Omental fat pad (tissue), 4 donors: ENCODE results near the gene TMEM81. TPM values are rescaled to one million over a fixed set of nuclear protein-coding genes. Genes with fewer than 3 reads are reported as not detected.

Source experiments
- ATAC-seq: fragments of 150-250 bp; one replicate; pipeline ENCODE4 v1.9.1; 2016; ENCODE audit warnings: mild to moderate bottlenecking, moderate library complexity; ENCODE audit not compliant: low FRiP score
- DNase-seq: peaks from one replicate; pipeline ENCODE4 v3.0.0-alpha.2; 2019; ENCODE audit warnings: low spot score
- CTCF ChIP-seq, 3 donors: fragments of 450-650 bp; IDR thresholded peaks; one replicate each; pipeline ENCODE4 v1.5.1; 2016 to 2017; ENCODE audit warnings: antibody characterized with exemption in 3 of 3, mild to moderate bottlenecking in 3 of 3, moderate library complexity in 2 of 3
- total RNA-seq, 4 donors: library from RNA; depleted of rRNA; stranded (reverse); fragments of >200 nt; gene quantifications; one replicate each; pipeline ENCODE4 v1.1.0, GENCODE V29; 2016

The TMEM81 gene
- total RNA-seq, 4 donors from 2014 or later: 1.6 to 3.2 (median 2.3) TPM

DNA sequence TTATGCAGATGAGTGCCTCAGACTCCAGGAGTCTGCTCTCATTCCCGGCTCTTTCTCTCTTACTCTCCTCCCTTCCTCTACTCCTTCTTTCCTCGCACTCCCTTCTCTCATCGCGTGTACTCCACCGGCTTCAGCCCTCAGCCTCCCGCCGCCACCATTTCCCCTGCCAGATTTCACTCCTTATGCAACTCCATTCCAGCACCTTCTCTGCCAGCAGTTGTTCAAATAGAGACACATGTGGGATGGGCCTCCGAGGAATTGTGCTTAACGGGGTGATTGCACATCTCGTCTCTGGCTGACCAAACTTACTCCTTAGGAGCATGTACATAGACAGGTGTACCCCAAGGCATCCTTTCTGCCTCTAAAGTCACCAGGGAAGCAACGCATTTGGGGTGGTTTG is 39.1 kb downstream of the TMEM81 start:
- DNase-seq (no peak), ATAC-seq (no peak)
- TF ChIP-seq CTCF (IDR thresholded peaks at IDR 0.05): no peak

DNA sequence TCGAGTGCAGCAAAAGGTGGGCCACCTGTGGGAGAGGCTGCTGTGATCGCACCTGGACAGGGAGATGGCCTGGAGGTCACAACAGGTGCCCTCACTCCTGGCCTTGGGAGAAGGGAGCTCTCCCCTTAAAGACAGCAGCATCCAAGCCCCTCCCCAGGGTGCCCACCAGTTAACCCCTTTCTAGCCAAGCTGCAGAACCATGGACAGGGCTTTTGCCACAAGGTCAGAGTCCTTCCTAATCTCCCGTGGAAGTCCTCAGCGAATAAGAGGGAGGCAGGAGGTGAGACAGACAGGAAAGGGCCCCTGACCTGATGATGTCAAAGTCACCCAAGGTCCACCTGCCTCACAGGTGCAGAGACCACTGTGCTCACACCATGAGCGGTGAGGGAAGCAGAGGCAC is 39.5 kb downstream of the TMEM81 start:
- DNase-seq: no peak
- TF ChIP-seq CTCF (IDR thresholded peaks at IDR 0.05): no peak
- no peak for ATAC-seq

DNA sequence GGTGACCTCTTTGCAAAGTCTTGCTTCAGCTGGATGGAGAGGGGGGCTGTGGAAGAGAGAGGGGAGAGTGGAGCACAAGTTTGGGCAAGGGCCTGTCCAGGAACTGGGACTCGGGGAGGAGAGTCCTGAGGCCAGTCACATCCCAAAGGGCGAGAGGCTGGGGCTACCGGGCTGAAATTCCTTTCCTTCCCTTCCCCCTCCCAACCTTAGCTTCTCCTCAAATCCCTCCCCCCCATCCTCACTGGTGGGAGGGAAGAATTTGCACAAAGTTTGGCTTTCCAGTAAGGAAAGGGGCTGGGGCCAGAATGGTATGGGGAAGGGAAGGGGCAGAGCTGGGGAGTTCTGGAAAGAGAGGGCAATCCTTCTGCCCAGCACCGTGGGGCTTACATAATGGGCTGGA is 40.4 kb downstream of the TMEM81 start:
- ATAC-seq (no peak), DNase-seq (no peak)
- no peak for TF ChIP-seq CTCF (IDR thresholded peaks at IDR 0.05)

DNA sequence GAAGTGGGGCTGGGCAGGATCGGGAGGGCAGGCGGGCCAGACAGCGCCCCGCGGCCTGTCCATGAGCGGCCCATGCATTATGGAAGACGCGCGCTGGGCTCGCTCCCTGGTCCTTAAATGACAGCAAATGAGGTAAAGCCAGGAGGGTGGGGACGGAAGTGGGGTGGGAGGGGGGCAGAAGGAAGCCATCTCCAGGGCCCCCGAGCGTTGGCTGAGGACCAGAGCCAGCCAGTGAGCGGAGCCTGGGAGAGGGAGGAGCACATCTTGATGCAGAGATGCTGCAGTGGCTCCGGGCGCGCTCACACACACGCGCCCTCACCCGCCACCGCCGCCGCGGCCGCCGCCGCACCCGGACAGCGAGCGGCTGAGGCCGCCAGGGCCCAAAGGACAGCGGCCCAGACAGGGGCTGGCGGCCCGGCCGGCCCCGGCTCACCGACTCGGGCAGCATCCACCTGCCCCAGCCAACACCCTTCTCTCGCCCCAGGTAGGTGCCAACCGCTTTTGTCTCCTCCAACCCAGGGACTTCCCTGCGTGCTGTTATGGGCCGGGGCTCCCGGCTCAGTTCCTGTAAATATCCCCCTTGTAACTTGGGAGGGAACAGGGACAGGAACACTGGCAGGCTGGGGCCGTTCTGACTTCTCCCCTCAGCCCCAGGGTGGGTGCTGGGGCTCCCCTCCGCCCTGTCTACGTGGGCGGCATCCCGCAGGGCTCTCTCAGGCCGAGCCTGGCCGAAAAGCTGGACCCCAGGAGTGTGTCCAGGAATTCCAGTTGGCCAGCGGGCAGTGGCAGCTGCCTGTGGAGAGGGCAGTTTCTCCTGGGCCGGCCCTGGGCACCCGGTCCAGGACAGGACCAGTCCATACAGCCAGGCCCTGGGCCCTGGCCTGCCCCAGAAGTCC is 41.1 kb downstream of the TMEM81 start, which contains the start of gene CNTN2:
CNTN2 (plus strand) TSS at position 302 of the 896 bp plus-strand sequence. CDS start 9,974 bp downstream, outside the sequence.
- TF ChIP-seq CTCF (IDR thresholded peaks at IDR 0.05): no peak
- ATAC-seq (no peak), DNase-seq (no peak)

DNA sequence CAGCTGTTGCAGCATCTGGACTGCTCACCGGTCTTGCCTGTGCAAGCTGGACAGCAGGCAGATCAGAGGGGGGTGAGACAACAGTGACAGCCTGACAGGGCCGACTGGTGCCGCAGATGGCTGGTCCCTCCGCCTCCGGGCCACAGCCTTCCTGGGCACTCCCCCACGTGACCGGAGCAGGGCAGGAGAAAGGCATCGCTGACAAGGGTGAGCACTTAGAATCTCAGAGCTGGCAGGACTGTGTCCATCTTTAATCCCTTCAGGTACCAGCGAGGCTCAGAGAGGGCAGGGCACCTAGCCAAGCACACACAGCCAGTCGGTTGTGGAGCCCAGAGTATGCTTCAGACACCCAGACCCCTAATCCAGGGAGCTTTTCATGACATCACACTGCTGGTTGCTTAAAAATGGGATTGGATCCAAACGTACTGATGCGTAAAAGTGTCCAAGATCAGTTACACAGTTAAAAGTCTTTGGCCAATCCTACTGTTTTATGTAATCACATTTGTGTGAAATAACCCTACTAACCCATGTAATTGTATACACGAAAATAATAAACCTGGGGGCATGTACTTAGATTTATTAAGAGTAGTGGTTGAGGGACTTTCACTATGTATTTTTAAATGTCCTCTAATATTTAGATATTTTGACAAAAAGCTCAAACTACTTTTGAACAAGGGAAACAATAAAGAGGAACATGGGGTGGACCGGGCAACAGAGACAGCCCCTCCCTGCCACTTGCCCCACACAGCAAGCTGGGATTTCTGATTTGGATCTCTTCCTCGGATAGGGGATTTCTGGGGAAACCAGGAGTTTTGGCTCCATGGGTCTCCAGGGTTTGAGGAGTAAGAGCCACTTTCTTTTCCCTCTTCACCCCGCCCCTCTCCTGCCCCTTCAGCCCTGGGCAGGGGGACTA is 42.0 kb downstream of the TMEM81 start:
- TF ChIP-seq CTCF (IDR thresholded peaks at IDR 0.05): no peak
- DNase-seq (no peak), ATAC-seq (no peak)

GRCh38 chr1:205041001-205041715 is 43.1 kb downstream of the TMEM81 start:
- TF ChIP-seq CTCF (IDR thresholded peaks at IDR 0.05): no peak
- ATAC-seq (no peak), DNase-seq (no peak)
